ENCODE measurements around the gene MSLN. TPM values are rescaled to one million over a fixed set of nuclear protein-coding genes. Genes with fewer than 3 reads are reported as not detected.

The MSLN gene
- total RNA-seq, 1 donor from 2014 or later: 4.5 TPM

DNA sequence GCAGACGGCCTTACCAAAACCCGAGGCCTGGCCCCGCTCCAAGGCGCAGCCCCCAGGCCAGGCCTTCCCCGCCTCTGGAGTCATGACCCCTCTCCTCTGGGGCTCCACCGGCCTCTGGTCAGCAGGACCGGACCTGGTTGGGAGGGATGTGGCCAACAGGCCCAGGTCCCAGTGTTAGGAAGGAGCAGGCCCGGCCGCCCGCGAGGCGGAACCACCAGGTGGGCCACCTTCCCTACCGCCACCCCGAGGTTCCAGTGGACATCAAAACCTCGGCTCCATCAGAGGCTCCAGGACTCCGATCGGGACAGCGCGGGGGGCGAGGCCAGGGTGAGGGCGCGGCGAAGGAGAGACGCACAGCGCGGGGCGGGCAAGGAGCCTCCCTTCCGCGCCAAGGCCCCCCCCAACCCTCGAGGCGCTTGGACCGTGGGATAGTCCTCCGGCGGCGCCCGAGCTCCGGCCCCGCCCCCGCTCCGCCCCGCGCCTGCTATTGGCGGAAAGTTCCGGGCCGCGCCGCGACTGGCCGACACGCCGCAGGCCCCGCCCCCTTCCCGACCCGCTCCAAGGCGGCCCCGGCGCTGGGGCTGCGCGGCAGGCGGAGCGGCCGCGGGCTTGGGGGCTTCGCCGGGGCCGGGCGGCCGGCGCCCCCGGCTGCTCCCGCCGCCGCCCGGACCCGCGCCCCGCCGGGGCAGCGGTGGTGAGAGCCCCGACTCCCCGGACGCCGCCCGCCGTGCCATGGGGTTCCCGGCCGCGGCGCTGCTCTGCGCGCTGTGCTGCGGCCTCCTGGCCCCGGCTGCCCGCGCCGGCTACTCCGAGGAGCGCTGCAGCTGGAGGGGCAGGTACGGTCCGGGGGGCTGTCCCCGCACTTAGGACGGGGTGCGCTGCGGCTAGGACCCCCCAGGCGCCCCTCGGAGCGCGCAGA is 45.7 kb upstream of the MSLN start, which contains the start of gene METRN:
METRN (plus strand) TSS at position 561 of the 919 bp plus-strand sequence; CDS start at position 733, 172 bp downstream.
- DNase-seq (ENCODE audit: low read depth): peak; percentile 47
- H3K27me3 ChIP-seq (ENCODE audit: control insufficient read depth, insufficient read depth, low read length): peaks cover 7% of the 10 kb centered on the region
- FAIRE-seq: no peak
- TF ChIP-seq, protein P1, sequence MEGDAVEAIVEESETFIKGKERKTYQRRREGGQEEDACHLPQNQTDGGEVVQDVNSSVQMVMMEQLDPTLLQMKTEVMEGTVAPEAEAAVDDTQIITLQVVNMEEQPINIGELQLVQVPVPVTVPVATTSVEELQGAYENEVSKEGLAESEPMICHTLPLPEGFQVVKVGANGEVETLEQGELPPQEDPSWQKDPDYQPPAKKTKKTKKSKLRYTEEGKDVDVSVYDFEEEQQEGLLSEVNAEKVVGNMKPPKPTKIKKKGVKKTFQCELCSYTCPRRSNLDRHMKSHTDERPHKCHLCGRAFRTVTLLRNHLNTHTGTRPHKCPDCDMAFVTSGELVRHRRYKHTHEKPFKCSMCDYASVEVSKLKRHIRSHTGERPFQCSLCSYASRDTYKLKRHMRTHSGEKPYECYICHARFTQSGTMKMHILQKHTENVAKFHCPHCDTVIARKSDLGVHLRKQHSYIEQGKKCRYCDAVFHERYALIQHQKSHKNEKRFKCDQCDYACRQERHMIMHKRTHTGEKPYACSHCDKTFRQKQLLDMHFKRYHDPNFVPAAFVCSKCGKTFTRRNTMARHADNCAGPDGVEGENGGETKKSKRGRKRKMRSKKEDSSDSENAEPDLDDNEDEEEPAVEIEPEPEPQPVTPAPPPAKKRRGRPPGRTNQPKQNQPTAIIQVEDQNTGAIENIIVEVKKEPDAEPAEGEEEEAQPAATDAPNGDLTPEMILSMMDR (IDR thresholded peaks at IDR 0.05; ENCODE audit: insufficient read depth, low read length, severe bottlenecking): no peak
- H3K36me3 ChIP-seq (ENCODE audit: control insufficient read depth, insufficient read depth, low read length): no peaks in the 10 kb centered on the region
- H3K4me3 ChIP-seq (ENCODE audit: low read depth, low read length): peak within 1 kb of the TSS; percentile 63

DNA sequence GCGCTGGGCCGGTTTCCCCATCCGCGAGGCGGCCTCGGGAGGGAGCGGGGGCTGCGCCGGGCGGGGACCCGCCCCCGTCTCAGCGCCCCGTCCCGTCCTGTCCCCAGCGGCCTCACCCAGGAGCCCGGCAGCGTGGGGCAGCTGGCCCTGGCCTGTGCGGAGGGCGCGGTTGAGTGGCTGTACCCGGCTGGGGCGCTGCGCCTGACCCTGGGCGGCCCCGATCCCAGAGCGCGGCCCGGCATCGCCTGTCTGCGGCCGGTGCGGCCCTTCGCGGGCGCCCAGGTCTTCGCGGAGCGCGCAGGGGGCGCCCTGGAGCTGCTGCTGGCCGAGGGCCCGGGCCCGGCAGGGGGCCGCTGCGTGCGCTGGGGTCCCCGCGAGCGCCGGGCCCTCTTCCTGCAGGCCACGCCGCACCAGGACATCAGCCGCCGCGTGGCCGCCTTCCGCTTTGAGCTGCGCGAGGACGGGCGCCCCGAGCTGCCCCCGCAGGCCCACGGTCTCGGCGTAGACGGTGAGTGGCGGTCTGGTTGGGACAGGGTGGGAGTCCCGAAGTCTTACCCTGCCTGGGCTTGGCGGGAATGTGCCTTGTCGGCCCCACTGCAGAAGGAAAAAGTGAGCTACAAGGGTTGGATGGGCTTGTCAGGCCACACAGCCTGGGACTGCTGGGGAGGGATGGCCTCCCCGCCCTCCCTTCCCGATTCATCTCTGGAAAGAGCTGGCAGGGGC is 44.9 kb upstream of the MSLN start:
- TF ChIP-seq, protein P1 (IDR thresholded peaks at IDR 0.05; ENCODE audit: insufficient read depth, low read length, severe bottlenecking): peak; percentile 16
- peak overlapping the region; percentile 63 for H3K4me3 ChIP-seq (ENCODE audit: low read depth, low read length)
- no peak for FAIRE-seq
- no peaks in the 10 kb centered on the region for H3K36me3 ChIP-seq (ENCODE audit: control insufficient read depth, insufficient read depth, low read length)
- H3K27me3 ChIP-seq (ENCODE audit: control insufficient read depth, insufficient read depth, low read length): peaks cover 5% of the 10 kb centered on the region
- DNase-seq (ENCODE audit: low read depth): no peak

DNA sequence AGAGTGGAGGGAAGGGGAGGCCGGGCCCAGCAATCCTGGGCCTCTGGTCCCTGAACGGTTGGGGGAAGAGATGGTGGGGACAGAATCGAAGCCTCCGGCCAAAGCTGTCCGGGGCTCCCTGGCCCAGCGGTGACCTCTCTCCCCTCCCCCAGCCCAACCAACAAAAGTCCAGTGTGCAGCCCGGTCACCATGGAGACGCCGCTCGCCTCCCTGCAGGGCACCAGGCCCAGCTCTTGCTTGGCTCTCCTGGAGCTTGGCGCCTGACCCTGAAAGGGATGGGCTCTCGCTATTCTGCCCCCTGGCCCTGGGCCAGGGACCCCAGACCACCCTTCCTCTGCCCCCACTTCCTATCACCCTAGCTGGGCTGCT is 44.4 kb upstream of the MSLN start:
- H3K36me3 ChIP-seq (ENCODE audit: control insufficient read depth, insufficient read depth, low read length): no peaks in the 10 kb centered on the region
- no peak for DNase-seq (ENCODE audit: low read depth)
- peak overlapping the region; percentile 63 for H3K4me3 ChIP-seq (ENCODE audit: low read depth, low read length)
- TF ChIP-seq, protein P1 (IDR thresholded peaks at IDR 0.05; ENCODE audit: insufficient read depth, low read length, severe bottlenecking): no peak
- H3K27me3 ChIP-seq (ENCODE audit: control insufficient read depth, insufficient read depth, low read length): peaks cover 3% of the 10 kb centered on the region
- FAIRE-seq: no peak

DNA sequence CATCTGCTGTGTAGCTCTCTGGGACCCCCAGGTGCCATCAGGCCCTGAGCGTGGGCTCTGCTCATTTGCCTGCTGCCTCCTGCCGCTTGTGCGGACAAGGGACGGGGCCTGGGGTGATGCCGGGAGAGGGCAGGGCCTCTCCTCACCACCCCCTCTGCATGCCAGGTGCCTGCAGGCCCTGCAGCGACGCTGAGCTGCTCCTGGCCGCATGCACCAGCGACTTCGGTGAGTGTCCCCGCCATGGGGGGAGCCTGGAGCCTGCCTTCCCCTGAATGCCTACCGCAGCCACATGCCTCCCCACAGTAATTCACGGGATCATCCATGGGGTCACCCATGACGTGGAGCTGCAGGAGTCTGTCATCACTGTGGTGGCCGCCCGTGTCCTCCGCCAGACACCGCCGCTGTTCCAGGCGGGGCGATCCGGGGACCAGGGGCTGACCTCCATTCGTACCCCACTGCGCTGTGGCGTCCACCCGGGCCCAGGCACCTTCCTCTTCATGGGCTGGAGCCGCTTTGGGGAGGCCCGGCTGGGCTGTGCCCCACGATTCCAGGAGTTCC is 43.7 kb upstream of the MSLN start:
- FAIRE-seq (no peak), DNase-seq (ENCODE audit: low read depth) (no peak)
- TF ChIP-seq, protein P1 (IDR thresholded peaks at IDR 0.05; ENCODE audit: insufficient read depth, low read length, severe bottlenecking): no peak
- no peak overlapping the region for H3K4me3 ChIP-seq (ENCODE audit: low read depth, low read length)
- no peaks in the 10 kb centered on the region for H3K36me3 ChIP-seq (ENCODE audit: control insufficient read depth, insufficient read depth, low read length)
- H3K27me3 ChIP-seq (ENCODE audit: control insufficient read depth, insufficient read depth, low read length): no peaks in the 10 kb centered on the region

DNA sequence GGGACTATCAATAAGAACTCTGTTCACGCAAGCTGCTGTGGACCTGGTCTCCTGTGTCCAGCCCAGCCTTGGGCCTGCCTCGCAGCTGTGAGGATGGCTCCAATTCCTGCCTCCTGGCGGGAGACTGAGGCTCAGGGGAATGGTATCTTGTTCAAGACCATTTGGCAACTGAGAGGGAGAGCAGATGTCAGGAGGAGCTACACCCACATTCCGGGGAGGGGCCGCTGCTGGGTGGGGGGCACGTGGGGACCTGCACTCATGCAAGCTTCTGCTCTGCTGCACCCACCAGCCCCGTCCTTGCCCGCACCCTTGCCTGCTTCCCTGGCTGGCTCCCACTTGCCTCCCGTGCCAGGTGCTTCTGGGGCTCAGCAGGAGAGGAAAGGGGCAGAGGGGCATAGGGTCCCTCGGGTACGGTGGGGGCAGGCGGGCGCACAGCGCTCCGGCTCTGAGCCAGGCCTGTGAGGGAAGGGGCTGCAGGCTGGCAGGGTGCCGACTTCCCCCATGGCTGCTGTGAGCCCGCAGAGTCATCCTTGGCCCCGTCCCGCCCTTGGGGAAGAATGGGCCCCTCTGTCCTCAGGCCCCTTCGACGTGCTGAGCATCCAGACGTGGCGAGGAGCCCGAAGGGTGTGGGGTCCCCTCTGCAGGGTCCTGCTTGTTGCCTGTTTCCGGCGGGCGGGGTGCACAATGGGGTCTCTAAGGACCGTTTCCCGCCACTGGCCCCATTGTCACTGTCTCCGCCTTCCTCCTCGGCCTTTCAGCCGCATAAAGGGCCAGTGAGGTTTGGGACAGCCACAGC is 42.9 kb upstream of the MSLN start:
- Histone ChIP-seq H3K27me3 (ENCODE audit: control insufficient read depth, insufficient read depth, low read length) (no peaks in the 10 kb centered on the region), H3K4me3 (ENCODE audit: low read depth, low read length) (no peak overlapping the region), H3K36me3 (ENCODE audit: control insufficient read depth, insufficient read depth, low read length) (peaks cover 1% of the 10 kb centered on the region)
- TF ChIP-seq, protein P1 (IDR thresholded peaks at IDR 0.05; ENCODE audit: insufficient read depth, low read length, severe bottlenecking): no peak
- FAIRE-seq: no peak
- no peak for DNase-seq (ENCODE audit: low read depth)
